Measurements from ENCODE around the gene ZNF446. TPM values are rescaled to one million over a fixed set of nuclear protein-coding genes. Genes with fewer than 3 reads are reported as not detected.
"Not testable (repeated sequence)": the region's sequence is repeated elsewhere in the genome, so short reads cannot be mapped to it uniquely, and the experiment has no call there.

Gene ZNF446
- total and polyA plus RNA-seq, 4 donors: 8.3 to 12.9 (median 11.0) TPM

DNA sequence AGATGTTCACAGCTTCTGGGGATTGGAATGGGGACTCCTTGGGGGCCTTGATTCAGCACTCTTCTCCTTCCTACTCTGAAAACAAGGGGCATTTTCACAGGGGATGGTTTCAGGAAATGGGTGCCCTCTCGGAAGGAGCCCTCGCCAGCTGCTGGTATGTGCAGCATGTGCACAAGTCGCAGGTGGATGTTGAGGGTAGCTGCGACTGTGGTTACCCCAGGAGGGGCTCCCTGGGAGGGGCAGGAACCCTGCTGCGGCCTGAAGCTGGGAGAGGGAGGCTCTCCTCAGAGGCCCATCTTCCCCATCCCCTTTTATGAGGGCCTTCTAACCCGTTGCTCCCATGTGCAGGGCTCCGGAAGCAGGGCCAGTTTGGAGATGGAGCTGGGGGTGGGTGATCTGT lies 6.2 kb downstream of the ZNF446 start:
- Histone ChIP-seq H3K4me3 (no peak overlapping the region), H3K27me3 (ENCODE audit: control insufficient read depth in 3 of 3, insufficient read depth in 3 of 3, low read length in 2 of 3) (no peaks in the 10 kb centered on the region), H3K9ac (ENCODE audit: insufficient read depth in 1 of 2, low read length in 2 of 2) (no peak overlapping the region), H3K4me1 (ENCODE audit: control insufficient read depth in 5 of 5, insufficient read depth in 5 of 5, low read length in 5 of 5) (peaks cover 0 to under 1% (median 0%) of the 10 kb centered on the region in 5 donors), H3K9me3 (ENCODE audit: control insufficient read depth in 4 of 4, insufficient read depth in 3 of 4, low read length in 3 of 4) (no peaks in the 10 kb centered on the region), H3K27ac (ENCODE audit: low read depth in 1 of 2, low read length in 1 of 2) (no peak overlapping the region), H3K36me3 (ENCODE audit: control insufficient read depth in 4 of 4, insufficient read depth in 4 of 4, low read length in 4 of 4) (peaks cover 0 to 21% (median 4%) of the 10 kb centered on the region in 4 donors)
- DNase-seq: no peak
- TF ChIP-seq CTCF (IDR thresholded peaks at IDR 0.05; ENCODE audit: control extremely low read depth, extremely low read depth): no peak
- WGBS, 2 donors: 88 to 89% methylated on average over 7 of the region's 7 CpGs
- ATAC-seq (ENCODE audit: insufficient read depth, low FRiP score): no peak

DNA sequence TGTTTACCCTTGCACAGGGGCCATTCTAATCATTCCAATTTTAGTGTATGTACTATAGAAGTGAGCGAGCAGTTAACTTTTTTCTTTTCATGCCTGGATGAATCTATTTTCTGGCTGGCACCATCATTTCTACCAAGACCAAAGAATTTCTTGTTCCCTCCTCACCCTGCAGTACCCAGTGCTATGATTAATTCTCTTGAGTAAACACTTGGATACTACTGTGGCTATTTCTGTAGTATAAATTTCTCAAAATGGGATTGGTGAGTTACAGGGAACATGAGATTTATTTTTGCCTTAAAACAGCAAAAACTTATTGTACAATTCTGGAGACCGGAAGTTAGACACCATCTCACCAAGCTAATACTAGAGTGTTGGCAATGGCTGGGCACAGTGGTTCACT lies 7.6 kb downstream of the ZNF446 start:
- TF ChIP-seq CTCF (IDR thresholded peaks at IDR 0.05; ENCODE audit: control extremely low read depth, extremely low read depth): no peak
- Histone ChIP-seq H3K4me1 (ENCODE audit: control insufficient read depth in 5 of 5, insufficient read depth in 5 of 5, low read length in 5 of 5) (no peaks in the 10 kb centered on the region), H3K9me3 (ENCODE audit: control insufficient read depth in 4 of 4, insufficient read depth in 3 of 4, low read length in 3 of 4) (no peaks in the 10 kb centered on the region), H3K9ac (ENCODE audit: insufficient read depth in 1 of 2, low read length in 2 of 2) (no peak overlapping the region), H3K27me3 (ENCODE audit: control insufficient read depth in 3 of 3, insufficient read depth in 3 of 3, low read length in 2 of 3) (no peaks in the 10 kb centered on the region), H3K4me3 (no peak overlapping the region), H3K27ac (ENCODE audit: low read depth in 1 of 2, low read length in 1 of 2) (no peak overlapping the region), H3K36me3 (ENCODE audit: control insufficient read depth in 4 of 4, insufficient read depth in 4 of 4, low read length in 4 of 4) (peaks cover 0 to 21% (median 3%) of the 10 kb centered on the region in 4 donors)
- ATAC-seq (ENCODE audit: insufficient read depth, low FRiP score) (no peak), DNase-seq (no peak)
- WGBS, 2 donors: 84 to 86% methylated on average over 2 of the region's 2 CpGs

DNA sequence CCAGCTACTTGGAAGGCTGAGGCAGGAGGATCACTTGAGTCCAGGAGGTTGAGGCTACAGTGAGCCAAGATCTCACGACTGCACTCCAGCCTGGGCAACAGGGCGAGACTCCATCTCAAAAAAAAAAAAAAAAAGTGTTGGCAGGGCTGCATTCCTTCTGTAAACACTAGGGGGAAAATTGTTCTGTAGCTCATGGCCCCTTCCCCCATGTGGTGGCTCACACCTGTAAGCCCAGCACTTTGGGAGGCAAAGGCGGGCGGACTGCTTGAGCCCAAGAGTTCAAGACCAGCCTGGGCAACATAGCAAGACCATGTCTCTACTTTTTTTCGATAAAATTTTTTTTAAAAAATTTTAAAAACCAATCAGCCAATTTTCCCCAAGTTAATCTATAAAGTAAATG lies 8.2 kb downstream of the ZNF446 start:
- not testable (repeated sequence) for H3K27ac ChIP-seq (ENCODE audit: low read depth in 1 of 2, low read length in 1 of 2); H3K4me1 ChIP-seq (ENCODE audit: control insufficient read depth in 5 of 5, insufficient read depth in 5 of 5, low read length in 5 of 5); H3K27me3 ChIP-seq (ENCODE audit: control insufficient read depth in 3 of 3, insufficient read depth in 3 of 3, low read length in 2 of 3); H3K9me3 ChIP-seq (ENCODE audit: control insufficient read depth in 4 of 4, insufficient read depth in 3 of 4, low read length in 3 of 4); H3K9ac ChIP-seq (ENCODE audit: insufficient read depth in 1 of 2, low read length in 2 of 2); DNase-seq; ATAC-seq (ENCODE audit: insufficient read depth, low FRiP score); H3K4me3 ChIP-seq
- WGBS, 2 donors: 91 to 96% methylated on average over 5 of the region's 5 CpGs
- peaks cover 0 to 21% (median 3%) of the 10 kb centered on the region in 4 donors for H3K36me3 ChIP-seq (ENCODE audit: control insufficient read depth in 4 of 4, insufficient read depth in 4 of 4, low read length in 4 of 4)

DNA sequence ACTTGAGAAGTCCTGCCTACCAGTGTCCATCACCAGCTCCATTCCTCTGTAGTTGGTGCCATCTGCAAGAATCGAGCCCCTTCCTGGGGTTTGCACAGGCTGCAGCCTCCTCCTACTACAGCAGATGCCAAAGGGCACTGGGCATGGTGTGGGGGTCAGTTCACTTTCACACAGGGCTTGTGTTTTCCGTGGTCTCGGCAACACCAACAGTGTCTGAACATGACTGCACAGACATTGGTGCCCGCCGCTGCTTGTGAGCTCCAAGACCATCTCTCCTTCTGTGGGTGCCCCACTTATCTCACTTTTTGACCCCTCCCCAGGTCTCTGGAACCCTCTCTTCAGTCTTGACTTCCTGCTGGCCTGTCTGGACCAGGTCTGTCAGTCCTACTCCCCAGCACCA lies 15.2 kb downstream of the ZNF446 start:
- no peaks in the 10 kb centered on the region for H3K9me3 ChIP-seq (ENCODE audit: control insufficient read depth in 4 of 4, insufficient read depth in 3 of 4, low read length in 3 of 4)
- 87 to 91% methylated on average over 5 of the region's 5 CpGs for WGBS, 2 donors
- no peak for ATAC-seq (ENCODE audit: insufficient read depth, low FRiP score)
- no peak overlapping the region for H3K27ac ChIP-seq (ENCODE audit: low read depth in 1 of 2, low read length in 1 of 2)
- no peaks in the 10 kb centered on the region for H3K4me1 ChIP-seq (ENCODE audit: control insufficient read depth in 5 of 5, insufficient read depth in 5 of 5, low read length in 5 of 5)
- no peak overlapping the region for H3K9ac ChIP-seq (ENCODE audit: insufficient read depth in 1 of 2, low read length in 2 of 2)
- DNase-seq: no peak
- H3K36me3 ChIP-seq (ENCODE audit: control insufficient read depth in 4 of 4, insufficient read depth in 4 of 4, low read length in 4 of 4): no peaks in the 10 kb centered on the region
- no peak for TF ChIP-seq CTCF (IDR thresholded peaks at IDR 0.05; ENCODE audit: control extremely low read depth, extremely low read depth)
- no peaks in the 10 kb centered on the region for H3K27me3 ChIP-seq (ENCODE audit: control insufficient read depth in 3 of 3, insufficient read depth in 3 of 3, low read length in 2 of 3)
- H3K4me3 ChIP-seq: no peak overlapping the region
